HEK293T (cell line): ENCODE data around the gene VTI1A.

ENCODE experiments used
- BHLHE40 ChIP-seq: fragments of 450-650 bp; IDR thresholded peaks from 2 replicates; pipeline ENCODE4 v1.6.1; 2016; ENCODE audit warnings: mild to moderate bottlenecking, moderate library complexity, borderline replicate concordance
- ELF4 ChIP-seq: fragments of 450-650 bp; IDR thresholded peaks from 2 replicates; pipeline ENCODE4 v1.6.1; 2017; ENCODE audit warnings: antibody characterized with exemption
- FOXA1 ChIP-seq: fragments of 450-650 bp; IDR thresholded peaks from 2 replicates; pipeline ENCODE4 v1.6.1; 2016; ENCODE audit warnings: mild to moderate bottlenecking
- FOXK2 ChIP-seq: fragments of 450-650 bp; IDR thresholded peaks from 2 replicates; pipeline ENCODE4 v1.6.1; 2016; ENCODE audit warnings: mild to moderate bottlenecking
- FOXM1 ChIP-seq: fragments of 450-650 bp; IDR thresholded peaks from 2 replicates; pipeline ENCODE4 v1.6.1; 2017; ENCODE audit warnings: mild to moderate bottlenecking, borderline replicate concordance
- HDGF ChIP-seq: fragments of 450-650 bp; IDR thresholded peaks from 2 replicates; pipeline ENCODE4 v1.6.1; 2017; ENCODE audit warnings: antibody characterized with exemption, borderline replicate concordance
- L3MBTL2 ChIP-seq: fragments of 450-650 bp; conservative IDR thresholded peaks from 2 replicates; pipeline ENCODE4 v1.6.1; 2016; ENCODE audit warnings: mild to moderate bottlenecking
- LEF1 ChIP-seq: fragments of 450-650 bp; IDR thresholded peaks from 2 replicates; pipeline ENCODE4 v1.6.1; 2017; ENCODE audit warnings: mild to moderate bottlenecking, borderline replicate concordance
- NFRKB ChIP-seq: fragments of 450-650 bp; IDR thresholded peaks from 2 replicates; pipeline ENCODE4 v1.6.1; 2016; ENCODE audit warnings: mild to moderate bottlenecking, moderate library complexity
- SP1 ChIP-seq: fragments of 450-650 bp; IDR thresholded peaks from 2 replicates; pipeline ENCODE4 v1.6.1; 2017
- SUZ12 ChIP-seq: fragments of 450-650 bp; IDR thresholded peaks from 2 replicates; pipeline ENCODE4 v1.6.1; 2016; ENCODE audit warnings: mild to moderate bottlenecking
- TARDBP ChIP-seq: fragments of 450-650 bp; IDR thresholded peaks from 2 replicates; pipeline ENCODE4 v1.6.1; 2016
- ZNF384 ChIP-seq: fragments of 450-650 bp; IDR thresholded peaks from 2 replicates; pipeline ENCODE4 v1.6.1; 2016
- TF ChIP-seq, protein P1 (sequence below): fragments of 450-650 bp; IDR thresholded peaks from 2 replicates; pipeline ENCODE4 v1.6.1; 2016

- TF ChIP-seq BHLHE40 (no peak), ELF4 (no peak), L3MBTL2 (no peak), ZNF384 (no peak), TARDBP (no peak), HDGF (no peak), FOXK2 (no peak), SP1 (no peak), FOXA1 (no peak), SUZ12 (no peak), NFRKB (no peak), FOXM1 (no peak), LEF1 (no peak)
- TF ChIP-seq, protein P1, sequence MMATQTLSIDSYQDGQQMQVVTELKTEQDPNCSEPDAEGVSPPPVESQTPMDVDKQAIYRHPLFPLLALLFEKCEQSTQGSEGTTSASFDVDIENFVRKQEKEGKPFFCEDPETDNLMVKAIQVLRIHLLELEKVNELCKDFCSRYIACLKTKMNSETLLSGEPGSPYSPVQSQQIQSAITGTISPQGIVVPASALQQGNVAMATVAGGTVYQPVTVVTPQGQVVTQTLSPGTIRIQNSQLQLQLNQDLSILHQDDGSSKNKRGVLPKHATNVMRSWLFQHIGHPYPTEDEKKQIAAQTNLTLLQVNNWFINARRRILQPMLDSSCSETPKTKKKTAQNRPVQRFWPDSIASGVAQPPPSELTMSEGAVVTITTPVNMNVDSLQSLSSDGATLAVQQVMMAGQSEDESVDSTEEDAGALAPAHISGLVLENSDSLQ, result no peak
These were observed 25.3 kb upstream of the VTI1A start for GRCh38 chr10:112421731-112422130.
